Measurements from ENCODE around the gene FUS.

GRCh38 chr16:31135535-31136286, 44.2 kb upstream of the FUS start, which contains the start of gene PRSS8:
- TF ChIP-seq CREB5 (CRISPR knock-in tag; IDR thresholded peaks at IDR 0.05; ENCODE audit: low read depth) (no peak), GLIS3 (CRISPR knock-in tag; IDR thresholded peaks at IDR 0.05) (no peak), ZFP3 (CRISPR knock-in tag; IDR thresholded peaks at IDR 0.05) (no peak), ISL1 (CRISPR knock-in tag; IDR thresholded peaks at IDR 0.05) (no peak)
